Measurements from ENCODE around the gene PPP2R3C.
"Not testable (repeated sequence)": the region's sequence is repeated elsewhere in the genome, so short reads cannot be mapped to it uniquely, and the experiment has no call there.

PPP2R3C gene

GRCh38 chr14:35159742-35160409 is 38.1 kb upstream of the PPP2R3C start:
- TF ChIP-seq, protein P1, sequence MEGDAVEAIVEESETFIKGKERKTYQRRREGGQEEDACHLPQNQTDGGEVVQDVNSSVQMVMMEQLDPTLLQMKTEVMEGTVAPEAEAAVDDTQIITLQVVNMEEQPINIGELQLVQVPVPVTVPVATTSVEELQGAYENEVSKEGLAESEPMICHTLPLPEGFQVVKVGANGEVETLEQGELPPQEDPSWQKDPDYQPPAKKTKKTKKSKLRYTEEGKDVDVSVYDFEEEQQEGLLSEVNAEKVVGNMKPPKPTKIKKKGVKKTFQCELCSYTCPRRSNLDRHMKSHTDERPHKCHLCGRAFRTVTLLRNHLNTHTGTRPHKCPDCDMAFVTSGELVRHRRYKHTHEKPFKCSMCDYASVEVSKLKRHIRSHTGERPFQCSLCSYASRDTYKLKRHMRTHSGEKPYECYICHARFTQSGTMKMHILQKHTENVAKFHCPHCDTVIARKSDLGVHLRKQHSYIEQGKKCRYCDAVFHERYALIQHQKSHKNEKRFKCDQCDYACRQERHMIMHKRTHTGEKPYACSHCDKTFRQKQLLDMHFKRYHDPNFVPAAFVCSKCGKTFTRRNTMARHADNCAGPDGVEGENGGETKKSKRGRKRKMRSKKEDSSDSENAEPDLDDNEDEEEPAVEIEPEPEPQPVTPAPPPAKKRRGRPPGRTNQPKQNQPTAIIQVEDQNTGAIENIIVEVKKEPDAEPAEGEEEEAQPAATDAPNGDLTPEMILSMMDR (IDR thresholded peaks at IDR 0.05; ENCODE audit: unreplicated experiment in 3 of 3): no peak
- peaks cover 11% of the 10 kb centered on the region for H3K36me3 Mint-ChIP-seq (ENCODE audit: low read depth)
- H3K27ac Mint-ChIP-seq: peak overlapping the region; percentile 78 to 90 (median 85)
- no peak overlapping the region for H3K4me3 Mint-ChIP-seq
- H3K9me3 Mint-ChIP-seq: no peaks in the 10 kb centered on the region
- H3K27me3 Mint-ChIP-seq (ENCODE audit: low read depth): no peaks in the 10 kb centered on the region
- H3K4me1 Mint-ChIP-seq: peaks cover 32% of the 10 kb centered on the region

DNA sequence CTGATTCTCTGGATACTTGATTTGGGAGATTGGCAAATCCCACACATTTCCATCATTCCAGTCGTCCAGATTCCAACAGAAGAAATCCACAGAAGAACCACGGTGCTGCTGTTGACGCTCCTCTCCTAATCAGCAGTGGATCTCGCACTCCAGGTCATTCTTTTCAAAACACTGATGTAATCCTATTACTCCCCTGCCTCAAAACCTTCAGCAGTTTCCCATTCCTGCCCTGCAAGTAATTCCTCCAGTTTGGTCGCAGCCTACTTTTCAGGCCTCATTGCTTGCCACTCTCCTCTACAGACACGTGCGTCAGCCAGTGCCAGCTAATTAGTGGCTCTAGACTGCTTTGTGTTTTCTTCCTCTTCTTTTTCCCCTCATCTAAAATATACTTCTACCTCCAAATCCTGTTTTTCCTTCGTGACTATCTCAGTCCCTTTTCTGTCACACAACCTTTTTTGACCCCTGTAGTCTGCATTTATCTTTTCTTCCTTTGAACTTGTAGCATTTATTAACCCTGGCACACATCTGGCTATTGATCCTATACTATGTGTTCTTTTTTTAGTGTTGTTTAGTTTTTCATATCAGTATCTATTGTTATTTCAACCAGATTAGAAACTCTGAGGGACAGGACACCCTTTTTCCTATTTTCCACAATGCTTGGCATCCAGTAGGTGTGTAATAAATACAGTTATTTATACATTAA is 37.3 kb upstream of the PPP2R3C start:
- Mint-ChIP-seq H3K9me3 (no peaks in the 10 kb centered on the region), H3K36me3 (ENCODE audit: low read depth) (peaks cover 11% of the 10 kb centered on the region), H3K27ac (peak overlapping the region; percentile 84 to 94 (median 90)), H3K27me3 (ENCODE audit: low read depth) (no peaks in the 10 kb centered on the region), H3K4me3 (no peak overlapping the region), H3K4me1 (peaks cover 32% of the 10 kb centered on the region)
- TF ChIP-seq, protein P1 (IDR thresholded peaks at IDR 0.05; ENCODE audit: unreplicated experiment in 3 of 3): no peak

DNA sequence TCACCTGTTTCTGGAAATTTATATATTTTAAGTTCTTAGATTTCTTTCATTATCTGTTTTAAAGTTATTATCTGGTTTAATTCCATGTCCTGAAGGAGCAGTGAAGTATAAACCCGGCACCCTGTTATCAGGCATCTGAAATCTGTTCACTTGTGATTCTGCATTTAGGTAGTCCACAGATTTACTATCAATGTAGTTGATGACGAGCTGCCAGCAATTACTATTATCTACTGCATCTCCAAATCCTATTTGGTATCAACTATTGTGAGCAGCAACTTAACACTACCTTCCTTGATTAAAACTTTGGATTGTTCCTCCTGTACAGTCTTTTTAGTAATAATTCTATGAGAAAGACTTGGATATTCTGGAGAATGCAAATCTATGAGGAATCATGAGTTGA is 36.7 kb upstream of the PPP2R3C start:
- Mint-ChIP-seq H3K36me3 (ENCODE audit: low read depth) (peaks cover 13% of the 10 kb centered on the region), H3K4me3 (no peak overlapping the region), H3K9me3 (no peaks in the 10 kb centered on the region), H3K27me3 (ENCODE audit: low read depth) (no peaks in the 10 kb centered on the region), H3K4me1 (peaks cover 32% of the 10 kb centered on the region), H3K27ac (peak overlapping the region in 2 of 3 experiments; percentile 90 to 94)
- TF ChIP-seq, protein P1 (IDR thresholded peaks at IDR 0.05; ENCODE audit: unreplicated experiment in 3 of 3): no peak

GRCh38 chr14:35155962-35156361 is 34.2 kb upstream of the PPP2R3C start:
- Mint-ChIP-seq H3K27ac (peak overlapping the region; percentile 84 to 91 (median 89)), H3K4me3 (no peak overlapping the region), H3K36me3 (ENCODE audit: low read depth) (peaks cover 29% of the 10 kb centered on the region), H3K9me3 (no peaks in the 10 kb centered on the region), H3K27me3 (ENCODE audit: low read depth) (no peaks in the 10 kb centered on the region), H3K4me1 (peaks cover 32% of the 10 kb centered on the region)
- TF ChIP-seq, protein P1 (IDR thresholded peaks at IDR 0.05; ENCODE audit: unreplicated experiment in 3 of 3): no peak

- H3K36me3 Mint-ChIP-seq (ENCODE audit: low read depth): peaks cover 42% of the 10 kb centered on the region
- no peak overlapping the region for H3K4me3 Mint-ChIP-seq
- H3K9me3 Mint-ChIP-seq: no peaks in the 10 kb centered on the region
- TF ChIP-seq, protein P1 (IDR thresholded peaks at IDR 0.05; ENCODE audit: unreplicated experiment in 3 of 3): no peak
- no peak overlapping the region for H3K27ac Mint-ChIP-seq
- H3K4me1 Mint-ChIP-seq: peaks cover 17% of the 10 kb centered on the region
- H3K27me3 Mint-ChIP-seq (ENCODE audit: low read depth): no peaks in the 10 kb centered on the region
These were observed 32.2 kb upstream of the PPP2R3C start for GRCh38 chr14:35154016-35154415.

GRCh38 chr14:35152531-35152930 is 30.7 kb upstream of the PPP2R3C start:
- not testable (repeated sequence) for H3K27ac Mint-ChIP-seq; H3K4me1 Mint-ChIP-seq; H3K9me3 Mint-ChIP-seq; H3K27me3 Mint-ChIP-seq (ENCODE audit: low read depth); H3K4me3 Mint-ChIP-seq
- peaks cover 47% of the 10 kb centered on the region for H3K36me3 Mint-ChIP-seq (ENCODE audit: low read depth)
